Left lung (tissue), 10 donors: ENCODE measurements around the gene SPON1. TPM values are rescaled to one million over a fixed set of nuclear protein-coding genes. Genes with fewer than 3 reads are reported as not detected.

Experiments
- ATAC-seq: fragments of 200-7000 bp; cut with Tn5 transposase; one replicate; pipeline ENCODE4 v1.9.1; 2020; ENCODE audit warnings: moderate library complexity
- DNase-seq, 4 donors: peaks; one replicate each; pipeline ENCODE4 v3.0.0-alpha.2; 2013 to 2020
- H3K27ac ChIP-seq, 2 donors: fragments of 200-600 bp; sonication (generic) in 1 of 2; one replicate each; pipeline versions ENCODE4 v1.5.0 to v1.8.0; 2020 to 2021
- H3K27me3 ChIP-seq, 2 donors: fragments of 200-600 bp; sonication (generic) in 1 of 2; one replicate each; pipeline versions ENCODE4 v1.5.0 to v1.8.0; 2020 to 2021
- H3K36me3 ChIP-seq, 2 donors: fragments of 200-600 bp; sonication (generic) in 1 of 2; one replicate each; pipeline versions ENCODE4 v1.5.0 to v1.8.0; 2020 to 2021
- H3K4me1 ChIP-seq, 2 donors: fragments of 200-600 bp; one replicate each; pipeline ENCODE4 v1.8.0; 2021
- H3K4me3 ChIP-seq, 2 donors: fragments of 200-600 bp; sonication (generic) in 1 of 2; one replicate each; pipeline versions ENCODE4 v1.5.0 to v1.8.0; 2020 to 2021; ENCODE audit warnings: mild to moderate bottlenecking in 1 of 2
- H3K9me3 ChIP-seq, 2 donors: fragments of 200-600 bp; sonication (generic) in 1 of 2; one replicate each; pipeline versions ENCODE4 v1.5.0 to v1.8.0; 2020 to 2021
- intact Hi-C, 2 donors: fragments of 100-400 bp; cut with DNase I; formaldehyde crosslinking; loops; one replicate each; pipeline versions ENCODE4 v1.11.2 to v1.14.2; 2022
- polyA plus RNA-seq, 6 donors: library from polyadenylated mRNA; unstranded; fragments of 120-200 nt; gene quantifications; one replicate each; pipeline ENCODE4 v1.2.1, GENCODE V29; 2013; ENCODE audit not compliant: insufficient read length in 6 of 6
- total RNA-seq, 2 donors: library from RNA; stranded (reverse); fragmentation: NEBNext Ultra II Directional; extraction: Animal tissue kit (Norgen Biotek cat#: 25700); gene quantifications; one replicate each; pipeline ENCODE4 v1.2.1, GENCODE V29; 2021
- TF ChIP-seq, protein P1 (sequence below), 2 donors: fragments of 200-600 bp; sonication (generic) in 1 of 2; IDR thresholded peaks; one replicate each; pipeline versions ENCODE4 v1.5.0 to v1.8.0; 2021; ENCODE audit warnings: antibody characterized with exemption in 2 of 2
- donor health status: DM: no; HTN: yes; CAD: no.
- donor health status: DM: no; HTN: no; CAD: no.

The SPON1 gene
- total and polyA plus RNA-seq, 8 donors = 83.2 to 136 (median 97.4) TPM

DNA sequence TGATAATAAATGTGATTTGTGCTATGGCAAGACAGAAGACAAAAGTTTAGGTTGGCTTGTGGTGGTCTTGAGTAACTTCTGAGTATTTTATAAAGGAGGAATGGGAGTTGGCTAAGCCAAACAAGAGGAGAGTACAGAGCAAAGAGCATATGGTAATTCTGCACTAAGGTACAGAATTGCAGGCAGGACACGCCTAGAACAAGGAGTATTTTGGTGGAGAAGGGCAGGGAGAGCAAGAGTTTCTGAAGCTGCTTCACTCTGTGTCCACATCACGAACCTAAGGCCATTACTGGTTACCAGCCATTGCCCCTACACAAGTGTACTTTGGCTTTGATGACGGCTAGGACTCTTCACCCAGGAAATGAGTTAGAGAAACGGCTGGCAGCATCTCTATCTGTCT, 170.9 kb downstream of the SPON1 start:
- TF ChIP-seq, protein P1, sequence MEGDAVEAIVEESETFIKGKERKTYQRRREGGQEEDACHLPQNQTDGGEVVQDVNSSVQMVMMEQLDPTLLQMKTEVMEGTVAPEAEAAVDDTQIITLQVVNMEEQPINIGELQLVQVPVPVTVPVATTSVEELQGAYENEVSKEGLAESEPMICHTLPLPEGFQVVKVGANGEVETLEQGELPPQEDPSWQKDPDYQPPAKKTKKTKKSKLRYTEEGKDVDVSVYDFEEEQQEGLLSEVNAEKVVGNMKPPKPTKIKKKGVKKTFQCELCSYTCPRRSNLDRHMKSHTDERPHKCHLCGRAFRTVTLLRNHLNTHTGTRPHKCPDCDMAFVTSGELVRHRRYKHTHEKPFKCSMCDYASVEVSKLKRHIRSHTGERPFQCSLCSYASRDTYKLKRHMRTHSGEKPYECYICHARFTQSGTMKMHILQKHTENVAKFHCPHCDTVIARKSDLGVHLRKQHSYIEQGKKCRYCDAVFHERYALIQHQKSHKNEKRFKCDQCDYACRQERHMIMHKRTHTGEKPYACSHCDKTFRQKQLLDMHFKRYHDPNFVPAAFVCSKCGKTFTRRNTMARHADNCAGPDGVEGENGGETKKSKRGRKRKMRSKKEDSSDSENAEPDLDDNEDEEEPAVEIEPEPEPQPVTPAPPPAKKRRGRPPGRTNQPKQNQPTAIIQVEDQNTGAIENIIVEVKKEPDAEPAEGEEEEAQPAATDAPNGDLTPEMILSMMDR (IDR thresholded peaks at IDR 0.05) = no peak
- DNase-seq = no peak

DNA sequence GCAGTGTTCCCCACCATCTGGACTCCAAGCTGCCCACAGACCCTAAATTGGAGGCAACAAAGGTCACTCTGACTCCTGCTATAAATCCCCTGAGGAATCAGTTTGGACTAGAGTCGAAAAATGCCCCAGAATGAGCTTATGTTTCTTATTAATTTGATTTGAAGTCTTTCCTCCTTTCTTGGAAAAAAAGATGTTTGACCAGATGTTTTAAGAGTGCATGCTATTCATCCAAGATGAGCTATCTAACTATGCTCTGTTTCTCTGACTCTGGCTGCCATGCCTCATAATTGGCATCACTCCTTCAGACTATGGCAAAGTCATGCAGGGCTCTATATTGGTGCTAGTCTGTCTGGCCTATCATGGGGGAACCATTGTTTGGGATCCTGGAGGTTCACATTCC, 174.0 kb downstream of the SPON1 start:
- no peaks in the 10 kb centered on the region for H3K9me3 ChIP-seq
- no peak overlapping the region for H3K27ac ChIP-seq
- H3K36me3 ChIP-seq = no peaks in the 10 kb centered on the region
- DNase-seq = no peak
- no peaks in the 10 kb centered on the region for H3K4me1 ChIP-seq
- no peaks in the 10 kb centered on the region for H3K27me3 ChIP-seq
- intact Hi-C loops = no loop called here
- TF ChIP-seq, protein P1 (IDR thresholded peaks at IDR 0.05) = no peak
- H3K4me3 ChIP-seq = no peak overlapping the region
- no peak for ATAC-seq

More for the DNA sequence above, 170.9 kb downstream of the SPON1 start:
- no peaks in the 10 kb centered on the region for H3K36me3 ChIP-seq
- no peaks in the 10 kb centered on the region for H3K9me3 ChIP-seq
- no peak overlapping the region for H3K4me3 ChIP-seq
- ATAC-seq = no peak
- no peaks in the 10 kb centered on the region for H3K27me3 ChIP-seq
- intact Hi-C loops = no loop called here
- no peaks in the 10 kb centered on the region for H3K4me1 ChIP-seq
- no peak overlapping the region for H3K27ac ChIP-seq

DNA sequence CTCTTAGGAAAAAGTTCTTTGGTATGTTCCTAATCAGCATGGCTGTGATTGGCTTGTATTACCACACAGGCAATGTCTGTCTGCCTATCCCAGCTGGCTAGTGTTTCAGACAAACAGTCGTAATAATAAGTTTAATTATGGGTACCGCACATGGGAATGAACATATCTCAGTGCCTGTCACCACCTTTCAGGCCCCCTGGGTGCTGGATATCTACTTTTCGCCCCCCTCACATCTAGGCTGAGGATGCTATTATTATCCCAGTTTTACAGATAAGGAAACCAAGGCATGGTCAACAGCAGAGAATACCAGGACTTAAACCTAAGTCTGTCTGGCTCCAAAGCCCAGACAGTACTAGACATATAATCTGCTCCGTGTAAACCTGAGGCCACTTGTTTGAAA, 174.8 kb downstream of the SPON1 start:
- DNase-seq = no peak
- Histone ChIP-seq H3K27me3 (no peaks in the 10 kb centered on the region), H3K9me3 (no peaks in the 10 kb centered on the region), H3K27ac (no peak overlapping the region), H3K4me1 (no peaks in the 10 kb centered on the region), H3K36me3 (no peaks in the 10 kb centered on the region), H3K4me3 (no peak overlapping the region)
- intact Hi-C loops = no loop called here
- TF ChIP-seq, protein P1 (IDR thresholded peaks at IDR 0.05) = no peak
- ATAC-seq = no peak

DNA sequence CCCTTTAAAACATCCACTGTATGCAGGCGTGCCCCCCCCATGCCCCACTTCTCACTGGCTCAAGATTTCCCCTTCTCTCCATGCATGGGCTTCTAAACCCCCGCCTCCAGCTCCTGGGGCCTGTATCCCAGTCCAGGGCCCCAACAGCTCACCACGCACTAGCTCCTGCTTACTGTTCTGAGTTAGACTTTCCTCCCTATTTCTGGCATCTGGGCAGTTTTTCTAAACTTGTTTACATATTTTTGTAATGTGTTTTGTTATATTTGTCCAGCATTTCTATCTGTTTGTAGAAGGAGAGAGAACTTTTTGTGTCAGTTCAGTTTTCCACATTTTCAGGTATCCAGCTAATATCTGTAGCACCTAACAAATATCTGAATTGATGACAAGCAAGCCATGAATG, 178.5 kb downstream of the SPON1 start:
- H3K27ac ChIP-seq = no peak overlapping the region
- no peak for ATAC-seq

DNA sequence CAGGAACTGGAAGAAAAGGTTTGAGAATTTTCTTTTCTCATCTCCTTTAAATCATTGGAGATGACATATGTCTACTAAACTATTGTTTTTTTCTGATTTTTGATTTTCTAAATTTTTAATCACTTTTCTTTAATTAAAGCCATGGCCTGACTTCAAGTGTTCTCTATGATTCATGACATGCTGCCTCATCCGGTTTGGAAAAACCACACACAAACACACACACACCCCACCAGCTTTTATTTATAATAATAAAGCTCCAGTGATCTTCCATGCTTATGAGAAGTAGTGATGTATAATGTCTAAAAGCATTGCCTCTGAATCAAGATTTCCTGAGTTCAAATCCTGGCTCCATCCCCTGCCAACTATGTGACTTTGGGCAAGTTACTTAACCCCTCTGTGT, 179.2 kb downstream of the SPON1 start:
- DNase-seq = no peak
- no peak overlapping the region for H3K27ac ChIP-seq
- H3K4me1 ChIP-seq = no peaks in the 10 kb centered on the region
- no peak overlapping the region for H3K4me3 ChIP-seq
- H3K27me3 ChIP-seq = no peaks in the 10 kb centered on the region
- TF ChIP-seq, protein P1 (IDR thresholded peaks at IDR 0.05) = no peak
- no peaks in the 10 kb centered on the region for H3K9me3 ChIP-seq
- no peaks in the 10 kb centered on the region for H3K36me3 ChIP-seq
- no peak for ATAC-seq
- intact Hi-C loops = no loop called here

More for the DNA sequence above, 178.5 kb downstream of the SPON1 start:
- no peak for DNase-seq
- no peaks in the 10 kb centered on the region for H3K27me3 ChIP-seq
- no peak overlapping the region for H3K4me3 ChIP-seq
- intact Hi-C loops = no loop called here
- H3K9me3 ChIP-seq = no peaks in the 10 kb centered on the region
- TF ChIP-seq, protein P1 (IDR thresholded peaks at IDR 0.05) = no peak
- H3K4me1 ChIP-seq = no peaks in the 10 kb centered on the region
- H3K36me3 ChIP-seq = no peaks in the 10 kb centered on the region
